HL-60 (cell line): ENCODE data around the gene SVIL.

ENCODE experiments used
- DNase-seq, 2 experiments: peaks; one replicate each; pipeline ENCODE4 v3.0.0-alpha.2; 2010 to 2020; ENCODE audit warnings: low read depth in 1 of 2, low spot score in 1 of 2
- H3K27ac ChIP-seq: fragments of 250-450 bp; sonication (Bioruptor Pico); replicated peaks from 2 replicates; pipeline ENCODE4 v1.5.1; 2020; ENCODE audit warnings: mild to moderate bottlenecking, moderate library complexity
- H3K27me3 ChIP-seq: fragments of 250-450 bp; sonication (Bioruptor Pico); 2 replicates; pipeline ENCODE4 v1.5.1; 2021; ENCODE audit warnings: mild to moderate bottlenecking, moderate library complexity; ENCODE audit not compliant: insufficient read depth, poor library complexity, severe bottlenecking
- H3K4me3 ChIP-seq: replicated peaks from 2 replicates; pipeline ENCODE4 v1.5.1; 2011; ENCODE audit warnings: mild to moderate bottlenecking, control low read depth, low read length; ENCODE audit not compliant: insufficient read depth
- CTCF ChIP-seq: IDR thresholded peaks from one replicate; pipeline ENCODE4 v1.5.1; 2011; ENCODE audit warnings: low read length, control low read depth, inconsistent platforms; ENCODE audit not compliant: insufficient read depth
- GABPA ChIP-seq: IDR thresholded peaks from 2 replicates; pipeline ENCODE4 v1.6.1; 2012; ENCODE audit warnings: low read depth
- POLR2AphosphoS5 ChIP-seq: IDR thresholded peaks from 2 replicates; pipeline ENCODE4 v1.6.1; 2012; ENCODE audit warnings: low read depth
- SPI1 ChIP-seq: IDR thresholded peaks from 2 replicates; pipeline ENCODE4 v1.6.1; 2012; ENCODE audit warnings: low read depth, mild to moderate bottlenecking, borderline replicate concordance
- TF ChIP-seq, protein P1 (sequence below): IDR thresholded peaks from 2 replicates; pipeline ENCODE4 v1.6.1; 2012; ENCODE audit warnings: low read depth; ENCODE audit not compliant: insufficient replicate concordance

Gene SVIL

GRCh38 chr10:29525762-29526161 lies 109.0 kb downstream of the SVIL start:
- no peak for DNase-seq
- TF ChIP-seq, protein P1, sequence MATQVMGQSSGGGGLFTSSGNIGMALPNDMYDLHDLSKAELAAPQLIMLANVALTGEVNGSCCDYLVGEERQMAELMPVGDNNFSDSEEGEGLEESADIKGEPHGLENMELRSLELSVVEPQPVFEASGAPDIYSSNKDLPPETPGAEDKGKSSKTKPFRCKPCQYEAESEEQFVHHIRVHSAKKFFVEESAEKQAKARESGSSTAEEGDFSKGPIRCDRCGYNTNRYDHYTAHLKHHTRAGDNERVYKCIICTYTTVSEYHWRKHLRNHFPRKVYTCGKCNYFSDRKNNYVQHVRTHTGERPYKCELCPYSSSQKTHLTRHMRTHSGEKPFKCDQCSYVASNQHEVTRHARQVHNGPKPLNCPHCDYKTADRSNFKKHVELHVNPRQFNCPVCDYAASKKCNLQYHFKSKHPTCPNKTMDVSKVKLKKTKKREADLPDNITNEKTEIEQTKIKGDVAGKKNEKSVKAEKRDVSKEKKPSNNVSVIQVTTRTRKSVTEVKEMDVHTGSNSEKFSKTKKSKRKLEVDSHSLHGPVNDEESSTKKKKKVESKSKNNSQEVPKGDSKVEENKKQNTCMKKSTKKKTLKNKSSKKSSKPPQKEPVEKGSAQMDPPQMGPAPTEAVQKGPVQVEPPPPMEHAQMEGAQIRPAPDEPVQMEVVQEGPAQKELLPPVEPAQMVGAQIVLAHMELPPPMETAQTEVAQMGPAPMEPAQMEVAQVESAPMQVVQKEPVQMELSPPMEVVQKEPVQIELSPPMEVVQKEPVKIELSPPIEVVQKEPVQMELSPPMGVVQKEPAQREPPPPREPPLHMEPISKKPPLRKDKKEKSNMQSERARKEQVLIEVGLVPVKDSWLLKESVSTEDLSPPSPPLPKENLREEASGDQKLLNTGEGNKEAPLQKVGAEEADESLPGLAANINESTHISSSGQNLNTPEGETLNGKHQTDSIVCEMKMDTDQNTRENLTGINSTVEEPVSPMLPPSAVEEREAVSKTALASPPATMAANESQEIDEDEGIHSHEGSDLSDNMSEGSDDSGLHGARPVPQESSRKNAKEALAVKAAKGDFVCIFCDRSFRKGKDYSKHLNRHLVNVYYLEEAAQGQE = no peak
- TF ChIP-seq CTCF (no peak), GABPA (no peak)
- Histone ChIP-seq H3K27me3 (no peaks in the 10 kb centered on the region), H3K4me3 (no peak overlapping the region), H3K27ac (no peak overlapping the region)

DNA sequence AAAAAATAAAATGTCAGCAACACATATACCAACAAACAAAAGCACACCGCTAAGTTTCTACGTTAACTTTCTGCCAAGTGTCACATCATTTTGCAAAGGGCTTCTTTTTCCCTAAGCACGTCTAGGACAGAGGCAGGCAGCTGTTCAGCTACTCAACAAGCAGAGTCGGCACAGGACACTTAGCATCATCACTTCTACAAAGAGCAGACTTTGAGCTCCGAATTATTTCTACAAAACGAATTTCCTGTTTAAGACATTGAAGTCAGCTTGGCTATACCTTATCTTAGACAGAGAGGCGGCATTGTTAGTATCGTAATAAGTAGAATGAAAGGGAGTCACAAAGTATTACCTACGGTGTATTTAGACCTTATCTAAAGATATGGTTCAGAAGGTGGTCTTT lies 110.1 kb downstream of the SVIL start:
- H3K27me3 ChIP-seq = no peaks in the 10 kb centered on the region
- H3K27ac ChIP-seq = no peak overlapping the region
- no peak for TF ChIP-seq CTCF
- no peak for TF ChIP-seq SPI1
- TF ChIP-seq GABPA = no peak
- TF ChIP-seq, protein P1 = no peak
- TF ChIP-seq POLR2AphosphoS5 = no peak
- H3K4me3 ChIP-seq = no peak overlapping the region
- no peak for DNase-seq

- TF ChIP-seq, protein P1 = no peak
- TF ChIP-seq CTCF (no peak), POLR2AphosphoS5 (no peak), SPI1 (no peak), GABPA (no peak)
- no peaks in the 10 kb centered on the region for H3K27me3 ChIP-seq
- no peak overlapping the region for H3K4me3 ChIP-seq
- H3K27ac ChIP-seq = no peak overlapping the region
- no peak for DNase-seq
Measured at GRCh38 chr10:29524294-29524693, 110.5 kb downstream of the SVIL start.
